HAP-1 (cell line): ENCODE measurements around the gene PLA2G4B.

Experiments
- DNase-seq, 2 experiments: peaks; one replicate each; pipeline ENCODE4 v3.0.0-alpha.2; 2016 to 2020; ENCODE audit warnings: low spot score in 2 of 2
- H3K27me3 ChIP-seq: fragments of 250-450 bp; sonication (Bioruptor Pico); 2 replicates; pipeline ENCODE4 v1.5.1; 2020; ENCODE audit warnings: low read depth, mild to moderate bottlenecking, moderate library complexity
- H3K36me3 ChIP-seq: fragments of 250-450 bp; sonication (Bioruptor Pico); replicated peaks from 2 replicates; pipeline ENCODE4 v1.5.1; 2020; ENCODE audit warnings: mild to moderate bottlenecking
- H3K4me1 ChIP-seq: fragments of 250-450 bp; sonication (Bioruptor Pico); 2 replicates; pipeline ENCODE4 v1.5.1; 2020; ENCODE audit warnings: mild to moderate bottlenecking
- H3K4me3 ChIP-seq: fragments of 250-450 bp; sonication (Bioruptor Pico); 2 replicates; pipeline ENCODE4 v1.5.1; 2020; ENCODE audit warnings: mild to moderate bottlenecking, moderate library complexity
- H3K9me3 ChIP-seq: fragments of 250-450 bp; sonication (Bioruptor Pico); 2 replicates; pipeline ENCODE4 v1.5.1; 2020; ENCODE audit warnings: mild to moderate bottlenecking, moderate library complexity
- in situ Hi-C: fragments of 300-500 bp; cut with MboI; formaldehyde crosslinking; loops from 3 replicates; pipeline ENCODE4 v1.14.3; 2020; ENCODE audit warnings: low sequenced_read_pairs, inconsistent platforms, mixed read lengths

The PLA2G4B gene

DNA sequence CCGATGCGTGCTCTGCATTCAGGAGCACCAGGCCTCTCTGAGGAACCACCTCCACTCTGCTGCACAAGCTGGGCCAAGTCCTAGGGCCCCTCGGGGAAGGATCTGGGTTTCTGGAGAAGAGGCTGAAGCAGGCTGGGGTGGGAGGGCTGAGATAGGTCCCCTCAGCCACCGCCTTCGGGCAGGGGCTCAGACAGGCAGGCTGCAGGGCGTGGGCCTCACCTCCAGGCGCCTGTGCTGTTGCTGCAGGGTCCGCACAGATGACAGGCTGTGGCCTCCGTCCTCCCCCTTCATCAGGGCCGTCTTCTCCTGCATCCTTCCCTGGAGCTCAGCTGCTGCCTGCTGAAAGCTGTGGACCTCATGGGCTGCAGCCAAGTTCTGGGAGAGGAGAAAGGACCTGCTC is 15.2 kb downstream of the PLA2G4B start:
- H3K36me3 ChIP-seq = no peaks in the 10 kb centered on the region
- no peak overlapping the region for H3K4me3 ChIP-seq
- no peaks in the 10 kb centered on the region for H3K9me3 ChIP-seq
- no peak for DNase-seq
- no peaks in the 10 kb centered on the region for H3K27me3 ChIP-seq
- no peaks in the 10 kb centered on the region for H3K4me1 ChIP-seq
- in situ Hi-C loops = no loop called here

DNA sequence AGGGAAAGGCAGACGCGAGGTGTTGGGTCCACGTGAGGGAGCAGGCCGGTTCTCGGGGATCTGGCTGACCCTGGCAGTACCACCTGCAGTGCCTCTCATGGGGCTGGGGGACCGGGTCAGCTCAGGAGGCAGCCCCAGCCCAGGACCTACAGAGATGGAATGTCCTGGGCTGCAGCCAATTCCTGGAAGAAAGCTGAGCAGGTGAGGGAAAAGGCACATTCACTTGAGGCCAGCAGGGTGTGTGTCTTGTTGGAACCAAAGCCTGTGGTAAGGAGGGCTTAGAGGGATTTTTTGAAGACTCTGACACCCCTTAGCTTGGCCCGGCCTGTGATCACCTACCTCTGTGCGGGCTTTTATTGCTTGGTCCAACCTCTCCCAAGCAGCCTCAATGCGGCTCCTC is 15.8 kb downstream of the PLA2G4B start:
- DNase-seq = no peak
- Histone ChIP-seq H3K4me3 (no peak overlapping the region), H3K36me3 (no peaks in the 10 kb centered on the region), H3K4me1 (no peaks in the 10 kb centered on the region), H3K27me3 (no peaks in the 10 kb centered on the region), H3K9me3 (no peaks in the 10 kb centered on the region)
- in situ Hi-C loops = no loop called here

DNA sequence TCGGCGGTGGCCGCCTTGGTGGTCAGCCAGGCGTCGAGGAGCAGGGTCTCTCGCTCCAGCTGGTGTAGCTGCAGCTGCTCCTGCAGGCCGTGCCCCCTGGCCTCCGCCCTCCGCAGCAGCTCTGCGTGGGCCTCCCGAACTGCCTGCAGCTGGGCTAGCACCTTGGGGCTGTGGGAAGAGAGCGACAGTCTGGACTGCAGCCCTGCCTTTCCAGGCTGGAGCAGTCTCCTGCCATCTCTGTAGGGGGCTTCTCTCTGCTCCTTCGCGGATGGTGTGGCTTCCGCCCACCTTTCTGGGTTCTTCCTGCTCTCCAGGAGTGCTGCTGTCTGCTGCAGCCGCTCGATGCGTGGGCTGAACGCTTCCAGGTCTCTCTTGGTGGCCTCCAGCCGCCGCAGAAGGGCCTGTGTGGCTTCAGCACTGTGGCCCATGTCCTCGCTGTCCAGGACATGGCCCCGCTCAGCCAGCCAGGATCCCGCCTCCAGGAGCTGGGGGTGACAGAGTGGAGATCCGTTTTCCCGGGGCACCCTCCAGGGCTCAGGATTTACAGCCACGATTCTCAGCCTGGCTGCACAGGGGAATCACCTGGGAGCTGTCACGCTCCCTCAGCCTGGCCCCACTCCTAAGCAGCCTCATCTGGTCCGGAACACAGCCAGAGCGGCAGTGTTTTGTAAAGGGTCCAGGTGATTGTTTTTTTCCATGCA is 16.8 kb downstream of the PLA2G4B start:
- H3K9me3 ChIP-seq = no peaks in the 10 kb centered on the region
- no peaks in the 10 kb centered on the region for H3K4me1 ChIP-seq
- in situ Hi-C loops = no loop called here
- no peaks in the 10 kb centered on the region for H3K27me3 ChIP-seq
- no peaks in the 10 kb centered on the region for H3K36me3 ChIP-seq
- H3K4me3 ChIP-seq = no peak overlapping the region
- DNase-seq = no peak

DNA sequence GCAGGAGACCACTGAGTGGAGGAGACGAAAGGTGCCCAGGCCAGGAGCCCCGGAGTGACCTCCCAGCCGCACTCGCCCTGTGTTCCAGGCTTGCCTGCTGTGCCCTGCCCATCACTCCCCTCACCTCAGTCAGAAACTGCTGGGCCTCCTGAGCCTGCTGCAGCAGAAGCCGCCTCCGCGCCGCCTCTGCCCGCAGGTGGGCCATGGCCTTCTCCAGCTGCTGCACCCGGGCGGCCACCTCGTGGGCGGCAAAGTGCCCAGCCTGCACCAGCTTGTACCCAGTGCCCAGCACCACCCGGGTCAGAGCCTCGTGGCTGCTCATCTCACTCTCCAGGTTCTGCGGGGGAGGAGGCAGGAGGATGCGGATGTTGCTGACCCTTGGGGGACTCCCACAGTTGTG is 17.6 kb downstream of the PLA2G4B start:
- Histone ChIP-seq H3K4me1 (no peaks in the 10 kb centered on the region), H3K9me3 (no peaks in the 10 kb centered on the region), H3K4me3 (no peak overlapping the region), H3K36me3 (no peaks in the 10 kb centered on the region), H3K27me3 (no peaks in the 10 kb centered on the region)
- no peak for DNase-seq
- in situ Hi-C loops = no loop called here

DNA sequence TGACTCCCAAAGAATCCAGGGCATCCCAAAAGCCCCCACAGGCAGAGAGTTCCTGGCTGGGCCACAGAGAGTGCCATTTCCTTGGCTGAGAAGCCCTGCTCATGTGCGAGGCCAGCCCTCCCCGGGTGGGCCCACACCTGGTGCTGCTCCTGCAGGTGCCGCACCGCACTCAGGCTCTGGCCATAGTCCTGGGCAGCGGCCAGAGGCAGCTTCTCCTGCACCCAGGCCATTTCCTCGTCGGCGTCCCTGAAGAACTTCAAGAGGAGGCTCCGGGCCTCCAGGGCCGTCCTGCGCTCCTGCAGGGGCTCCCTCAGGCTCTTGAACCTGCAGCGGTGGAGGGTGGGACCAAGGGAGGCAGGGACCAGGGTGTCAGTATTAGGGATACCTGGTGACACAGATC is 18.1 kb downstream of the PLA2G4B start:
- no peak overlapping the region for H3K4me3 ChIP-seq
- no peaks in the 10 kb centered on the region for H3K9me3 ChIP-seq
- no peaks in the 10 kb centered on the region for H3K4me1 ChIP-seq
- no peaks in the 10 kb centered on the region for H3K27me3 ChIP-seq
- H3K36me3 ChIP-seq = no peaks in the 10 kb centered on the region
- in situ Hi-C loops = no loop called here
- no peak for DNase-seq

DNA sequence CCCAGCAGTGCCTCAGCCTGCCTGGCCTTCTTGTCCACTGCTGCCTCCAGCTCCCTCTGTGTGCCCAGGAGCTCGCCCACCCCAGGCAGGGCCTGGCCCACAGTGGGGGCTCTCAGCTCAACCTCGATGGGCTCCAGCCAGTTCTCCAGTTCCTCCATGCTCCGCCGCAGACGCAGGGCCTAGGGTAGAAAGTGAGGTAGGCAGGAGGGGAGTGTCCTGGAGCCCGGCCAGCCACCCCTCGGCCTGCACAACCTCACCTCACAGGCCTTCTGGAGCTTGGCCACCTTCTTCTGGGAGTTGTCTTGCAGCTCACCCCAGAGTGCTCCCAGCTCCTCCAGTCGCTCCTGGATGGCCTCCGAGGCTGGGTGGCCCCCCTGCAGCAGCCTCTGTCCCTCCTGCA is 18.7 kb downstream of the PLA2G4B start:
- in situ Hi-C loops = no loop called here
- no peaks in the 10 kb centered on the region for H3K27me3 ChIP-seq
- no peaks in the 10 kb centered on the region for H3K9me3 ChIP-seq
- DNase-seq = no peak
- H3K36me3 ChIP-seq = no peaks in the 10 kb centered on the region
- no peak overlapping the region for H3K4me3 ChIP-seq
- H3K4me1 ChIP-seq = no peaks in the 10 kb centered on the region

DNA sequence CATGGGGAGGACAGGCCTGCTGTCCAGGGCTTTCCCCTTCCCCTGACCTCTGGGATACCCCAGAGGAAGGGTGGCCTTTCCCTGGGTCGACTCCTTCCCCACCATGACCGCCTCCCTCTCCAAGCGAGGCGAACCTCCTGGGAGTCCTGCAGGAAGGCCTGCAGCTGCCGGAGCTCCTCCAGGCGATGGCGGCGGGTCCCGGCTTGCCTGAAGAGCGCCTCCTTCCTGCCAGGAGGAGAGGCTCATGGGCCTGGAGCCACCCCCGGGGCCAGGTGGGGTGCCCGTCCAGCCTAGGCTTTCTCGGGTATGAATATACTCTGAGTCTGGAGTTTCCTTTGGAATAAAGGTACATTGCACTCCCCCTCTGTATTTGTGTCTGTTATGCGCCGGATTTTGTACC is 20.1 kb downstream of the PLA2G4B start:
- H3K36me3 ChIP-seq = no peaks in the 10 kb centered on the region

DNA sequence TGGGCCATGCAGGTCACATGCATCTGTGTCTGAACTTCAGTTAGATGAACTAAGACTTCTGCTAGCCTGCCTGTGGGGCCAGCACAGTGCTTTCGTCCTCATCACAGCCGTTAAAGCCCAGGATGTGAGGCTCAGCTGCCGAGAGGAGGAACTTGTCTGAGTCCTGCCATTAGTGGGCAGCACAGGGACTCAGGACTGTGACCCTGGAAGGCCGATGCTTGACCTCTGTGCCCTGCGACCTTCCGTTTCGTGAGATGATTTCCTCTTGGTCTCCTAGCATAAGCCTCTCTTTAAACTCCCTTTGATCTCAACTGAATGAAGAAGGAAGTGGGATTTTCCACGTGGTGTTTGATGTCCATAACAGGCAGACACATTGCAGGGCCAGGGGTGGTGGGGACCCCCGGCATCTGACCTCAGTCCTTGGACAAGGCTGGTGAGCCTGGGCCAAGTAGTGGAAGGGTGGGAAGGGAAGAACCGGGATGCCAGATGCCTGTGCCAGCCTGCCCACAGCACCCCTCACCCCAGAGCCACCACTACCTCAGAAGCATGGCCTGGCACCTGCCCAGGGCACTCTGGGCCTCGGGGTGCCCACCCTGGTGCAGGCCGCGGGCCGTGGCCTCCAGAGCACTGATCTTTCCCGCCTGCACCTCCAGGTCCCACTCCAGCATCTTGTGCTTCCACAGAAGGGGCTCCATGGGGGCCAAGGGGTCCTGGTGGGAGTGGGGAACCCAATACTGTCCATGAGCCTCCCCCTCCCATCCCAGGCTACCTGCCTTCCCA is 21.6 kb downstream of the PLA2G4B start:
- Histone ChIP-seq H3K9me3 (no peaks in the 10 kb centered on the region), H3K27me3 (no peaks in the 10 kb centered on the region), H3K4me3 (no peak overlapping the region), H3K4me1 (no peaks in the 10 kb centered on the region), H3K36me3 (no peaks in the 10 kb centered on the region)
- in situ Hi-C loops = no loop called here
- no peak for DNase-seq

More for the DNA sequence above, 20.1 kb downstream of the PLA2G4B start:
- no peak overlapping the region for H3K4me3 ChIP-seq
- no peak for DNase-seq
- in situ Hi-C loops = no loop called here
- H3K27me3 ChIP-seq = no peaks in the 10 kb centered on the region
- H3K4me1 ChIP-seq = no peaks in the 10 kb centered on the region
- no peaks in the 10 kb centered on the region for H3K9me3 ChIP-seq

DNA sequence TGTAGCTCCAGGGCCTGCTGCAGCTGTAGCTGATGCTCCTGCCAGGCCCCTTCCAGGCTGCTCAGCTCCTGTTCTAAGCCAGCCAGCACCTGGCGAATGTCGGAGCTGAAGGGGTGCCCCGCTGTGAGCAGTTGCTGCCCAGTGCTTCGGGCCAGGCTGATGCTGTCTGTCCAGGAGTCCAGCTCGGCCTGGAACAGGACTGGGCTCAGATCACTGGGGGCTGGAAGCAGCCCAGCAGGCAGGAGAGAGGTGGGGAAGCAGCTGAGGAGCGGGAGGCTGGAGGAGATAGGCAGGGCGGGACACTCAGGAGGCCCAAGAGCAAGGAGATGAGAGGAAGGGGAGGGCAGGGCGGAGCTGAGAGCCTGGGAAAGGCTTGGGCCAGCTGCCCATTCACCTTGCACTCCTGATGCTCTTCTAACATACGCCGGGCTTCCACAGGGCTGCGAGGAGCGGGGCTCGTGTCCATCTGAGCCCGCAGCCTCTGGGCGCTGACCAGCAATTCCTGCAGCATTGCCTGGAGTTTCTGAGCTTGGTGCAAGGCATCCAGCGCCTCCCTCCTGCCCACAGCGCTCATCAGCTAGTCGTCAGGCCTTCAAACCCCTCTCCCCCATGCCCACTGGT is 23.2 kb downstream of the PLA2G4B start:
- H3K4me1 ChIP-seq = no peaks in the 10 kb centered on the region
- in situ Hi-C loops = no loop called here

DNA sequence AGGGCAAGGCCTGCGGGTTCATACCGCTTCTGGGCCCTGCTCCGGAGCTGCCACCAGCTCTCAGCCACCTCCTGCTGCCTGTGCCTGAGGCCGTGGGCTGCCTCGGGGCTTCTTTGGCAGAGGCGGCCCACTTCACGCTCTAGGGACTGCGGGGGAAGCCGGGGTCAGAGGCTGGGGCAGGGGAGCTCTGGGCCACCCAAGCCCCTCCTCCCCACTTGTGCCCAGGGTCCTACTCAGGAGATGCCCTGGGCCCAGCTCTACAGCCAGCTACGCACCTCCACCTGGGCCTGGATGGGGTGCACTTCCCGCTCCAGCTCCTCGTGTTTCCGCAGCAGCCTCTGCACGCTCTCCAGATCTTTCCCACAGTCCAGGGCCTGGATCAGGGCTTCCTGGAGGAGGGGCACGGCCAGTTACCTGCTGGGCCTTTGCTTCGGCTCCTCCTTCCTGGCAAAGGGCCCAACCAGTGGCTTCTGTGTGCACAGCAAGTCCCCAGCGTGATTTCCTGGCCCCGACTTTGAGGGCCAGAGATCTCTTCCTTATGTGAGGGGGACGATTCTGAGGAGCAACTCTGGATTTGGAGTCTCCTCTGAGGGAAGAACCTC is 24.0 kb downstream of the PLA2G4B start:
- Histone ChIP-seq H3K4me3 (no peak overlapping the region), H3K4me1 (no peaks in the 10 kb centered on the region), H3K27me3 (no peaks in the 10 kb centered on the region), H3K36me3 (no peaks in the 10 kb centered on the region), H3K9me3 (no peaks in the 10 kb centered on the region)
- no peak for DNase-seq
- in situ Hi-C loops = no loop called here

More for the DNA sequence above, 23.2 kb downstream of the PLA2G4B start:
- no peak overlapping the region for H3K4me3 ChIP-seq
- no peak for DNase-seq
- H3K36me3 ChIP-seq = no peaks in the 10 kb centered on the region
- H3K9me3 ChIP-seq = no peaks in the 10 kb centered on the region
- no peaks in the 10 kb centered on the region for H3K27me3 ChIP-seq

DNA sequence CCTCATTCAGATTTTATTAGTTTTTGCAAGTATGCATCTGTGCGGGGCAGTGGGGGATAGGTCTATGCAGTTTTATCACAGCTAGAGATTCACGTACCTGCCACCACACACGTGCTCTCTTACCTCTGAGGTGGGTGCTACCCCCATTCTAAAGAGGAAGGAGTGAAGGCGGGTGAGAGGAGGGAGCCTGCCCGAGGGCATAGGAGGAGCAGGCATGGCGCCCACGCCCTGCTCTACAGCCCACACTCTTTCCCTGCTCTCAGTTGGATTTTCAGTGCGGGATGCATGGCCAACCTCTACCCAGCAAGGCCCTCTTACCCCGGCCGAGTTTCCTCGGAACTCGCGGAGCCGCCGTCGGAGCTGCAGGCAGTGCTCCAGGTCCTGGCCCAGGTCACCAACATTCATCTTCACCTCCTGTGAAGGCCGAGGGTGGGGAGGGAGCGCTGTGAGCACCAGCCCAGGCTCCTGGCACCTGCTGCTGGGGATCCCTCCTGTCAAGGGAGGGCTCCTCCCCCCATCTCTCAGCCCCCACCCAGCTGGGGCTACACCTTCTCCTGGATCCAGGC is 26.9 kb downstream of the PLA2G4B start:
- Histone ChIP-seq H3K9me3 (no peaks in the 10 kb centered on the region), H3K36me3 (no peaks in the 10 kb centered on the region), H3K4me3 (no peak overlapping the region), H3K4me1 (no peaks in the 10 kb centered on the region), H3K27me3 (no peaks in the 10 kb centered on the region)
- in situ Hi-C loops = no loop called here
- DNase-seq = no peak

DNA sequence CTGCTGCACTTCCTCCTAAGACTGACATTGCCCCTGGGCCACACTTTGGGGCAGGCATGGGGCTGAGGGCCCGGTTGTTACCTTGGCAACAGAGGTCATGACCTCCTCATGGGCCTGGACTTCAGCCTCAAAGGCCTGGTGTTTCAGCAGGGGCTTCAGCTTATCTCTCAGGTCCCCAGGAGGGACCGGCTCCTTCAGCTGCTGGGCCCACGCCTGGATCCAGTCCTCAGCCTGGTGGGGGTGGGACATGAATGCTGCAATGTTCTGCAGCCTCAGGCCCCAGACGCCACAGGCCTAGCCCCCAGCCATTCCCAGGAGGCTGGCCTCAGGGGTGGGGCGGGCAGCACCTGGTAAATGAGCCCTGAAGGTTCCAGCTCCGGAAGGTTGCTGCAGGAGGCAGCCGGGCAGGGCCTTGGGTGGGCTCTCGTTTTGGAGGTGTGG is 27.6 kb downstream of the PLA2G4B start:
- Histone ChIP-seq H3K4me3 (no peak overlapping the region), H3K9me3 (no peaks in the 10 kb centered on the region), H3K36me3 (no peaks in the 10 kb centered on the region), H3K4me1 (no peaks in the 10 kb centered on the region), H3K27me3 (no peaks in the 10 kb centered on the region)
- DNase-seq = no peak
- in situ Hi-C loops = no loop called here

DNA sequence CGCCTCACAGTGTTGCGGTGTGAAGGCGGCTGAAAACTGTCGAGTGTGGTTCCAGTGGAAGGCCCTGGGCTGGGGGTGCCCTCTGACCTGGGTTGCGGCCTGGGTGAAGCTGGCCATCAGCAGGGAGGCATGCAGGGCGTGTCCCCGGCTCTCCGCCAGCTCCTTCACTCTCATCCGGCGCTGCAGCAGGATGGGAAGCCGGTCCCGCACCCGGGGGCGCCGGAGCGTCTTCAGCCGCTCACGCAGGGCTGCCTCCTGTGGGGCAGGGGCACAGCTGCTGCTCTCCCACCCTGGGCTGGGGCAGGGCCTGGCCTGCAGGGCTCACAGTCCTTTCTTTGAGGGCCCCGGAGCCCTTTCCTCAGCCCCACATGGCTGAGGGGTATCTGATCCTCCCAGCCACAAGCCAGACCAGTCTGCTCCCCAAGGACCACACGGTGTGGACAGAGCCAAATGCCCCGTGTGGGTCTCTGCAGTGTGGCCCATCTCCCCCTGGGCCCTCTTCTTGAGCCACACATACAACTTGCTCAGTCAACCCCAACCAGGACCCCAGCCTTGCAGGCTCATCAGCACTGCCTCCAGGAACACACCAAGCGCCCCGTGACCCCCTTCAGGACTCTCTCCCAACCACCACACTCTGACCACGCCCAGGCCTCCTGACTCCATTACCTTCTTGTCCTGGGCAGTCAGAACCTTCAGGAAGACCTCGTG is 28.4 kb downstream of the PLA2G4B start:
- H3K4me1 ChIP-seq = no peaks in the 10 kb centered on the region
- H3K27me3 ChIP-seq = no peaks in the 10 kb centered on the region
- H3K36me3 ChIP-seq = no peaks in the 10 kb centered on the region
- in situ Hi-C loops = no loop called here
- no peaks in the 10 kb centered on the region for H3K9me3 ChIP-seq
- no peak for DNase-seq
- no peak overlapping the region for H3K4me3 ChIP-seq
